Adrenal gland (tissue), 5 donors: ENCODE data around the gene G6PD.

Experiments
- CTCF ChIP-seq, 6 experiments: fragments of 450-650 bp in 4 of 6; fragments of 200-600 bp in 2 of 6; sonication (generic) in 1 of 6; IDR thresholded peaks; 1 replicate in 5 of 6; 2 replicates in 1 of 6; pipeline versions ENCODE4 v1.5.1 to v1.8.0; 2016 to 2021; ENCODE audit warnings: antibody characterized with exemption in 6 of 6, mild to moderate bottlenecking in 2 of 6, moderate library complexity in 1 of 6
- POLR2A ChIP-seq, 2 donors: fragments of 450-650 bp; IDR thresholded peaks; one replicate each; pipeline ENCODE4 v1.6.1; 2017; ENCODE audit warnings: antibody characterized with exemption in 2 of 2, mild to moderate bottlenecking in 2 of 2, moderate library complexity in 1 of 2
- donor health status: DM: no; HTN: no; CAD: no.

GRCh38 chrX:154549766-154550165, 3.1 kb upstream of the G6PD start:
- TF ChIP-seq CTCF (IDR thresholded peaks at IDR 0.05) (no peak), POLR2A (IDR thresholded peaks at IDR 0.05) (no peak)
